K562 (cell line): ENCODE results near the gene ECM2. TPM values are rescaled to one million over a fixed set of nuclear protein-coding genes. Genes with fewer than 3 reads are reported as not detected.

Source experiments
- ATAC-seq: fragments of 200-7000 bp; cut with Tn5 transposase; 3 replicates; pipeline ENCODE4 v1.9.1; 2020; ENCODE audit warnings: moderate library complexity
- BruUV-seq: library from RNA; stranded (reverse); fragments of 400-500 nt; replicated peaks from 2 replicates; lab custom pipeline; 2021; lab: Mats Ljungman, UMichigan
- CTCF ChIA-PET: fragments of 300-600 bp; formaldehyde crosslinking; extraction: SDS; loops from one replicate; lab custom pipeline; 2021; ENCODE audit warnings: low intra/inter-chr PET ratio; lab: Yijun Ruan, JAX
- POLR2A ChIA-PET: fragments of 300-600, 350-650 bp; sonication (Branson Sonifier 250); formaldehyde crosslinking; extraction: SDS; loops from one replicate; lab custom pipeline; 2021; ENCODE audit warnings: antibody characterized with exemption, inconsistent platforms; lab: Yijun Ruan, JAX
- DNase-seq, 4 experiments: peaks; one replicate each; pipeline versions ENCODE4 v3.0.0 to v3.0.0-alpha.2; 2011 to 2018; ENCODE audit warnings: low spot score in 3 of 4, mixed read lengths in 3 of 4; ENCODE audit errors: extremely low read depth in 1 of 4
- FAIRE-seq: peaks from 2 replicates; lab custom pipeline; 2011; peaks lifted over from hg19 to GRCh38; lab: Jason Lieb, UNC
- H2AFZ ChIP-seq: 2 replicates; pipeline ENCODE4 v1.6.0; 2011; ENCODE audit warnings: low read depth, low read length, control low read depth, inconsistent platforms
- H3K27ac ChIP-seq: fragments of 200-600 bp; 3 replicates; pipeline ENCODE4 v1.8.0; 2011; ENCODE audit warnings: low read depth, mild to moderate bottlenecking, control low read depth, inconsistent platforms, low read length, moderate library complexity, mixed read lengths; ENCODE audit errors: extremely low read depth
- H3K27me3 ChIP-seq, 2 experiments: fragments of 300-600 bp in 1 of 2; 2 replicates in 1 of 2; 3 replicates in 1 of 2; pipeline versions ENCODE4 v1.6.0 to v1.8.0; 2011; ENCODE audit warnings: inconsistent platforms in 2 of 2, low read length in 2 of 2, mild to moderate bottlenecking in 1 of 2, mixed read lengths in 1 of 2, moderate library complexity in 1 of 2; ENCODE audit not compliant: control insufficient read depth in 2 of 2, insufficient read depth in 2 of 2
- H3K36me3 ChIP-seq: fragments of 300-600 bp; 3 replicates; pipeline ENCODE4 v1.8.0; 2011; ENCODE audit warnings: mild to moderate bottlenecking, low read length, inconsistent platforms; ENCODE audit not compliant: control insufficient read depth, insufficient read depth
- H3K4me1 ChIP-seq, 2 experiments: fragments of 200-600 bp in 1 of 2; replicated peaks in 1 of 2; 2 replicates in 1 of 2; 3 replicates in 1 of 2; pipeline versions ENCODE4 v1.5.1 to v1.8.0; 2011; ENCODE audit warnings: inconsistent platforms in 2 of 2, low read length in 2 of 2, mild to moderate bottlenecking in 1 of 2, mixed read lengths in 1 of 2, moderate library complexity in 1 of 2; ENCODE audit not compliant: control insufficient read depth in 2 of 2, insufficient read depth in 2 of 2
- H3K4me2 ChIP-seq: 2 replicates; pipeline ENCODE4 v1.6.1; 2011; ENCODE audit warnings: low read length, control low read depth, inconsistent platforms, mixed read lengths; ENCODE audit not compliant: insufficient read depth
- H3K4me3 ChIP-seq: fragments of 200-600 bp; sonication (generic), shearing (Covaris generic); 2 replicates; pipeline ENCODE4 v1.5.1; 2016; ENCODE audit warnings: control low read depth, inconsistent platforms
- H3K79me2 ChIP-seq: fragments of 200-600 bp; 3 replicates; pipeline ENCODE4 v1.8.0; 2011; ENCODE audit warnings: low read length, inconsistent platforms; ENCODE audit not compliant: control insufficient read depth, insufficient read depth
- H3K9ac ChIP-seq, 2 experiments: 2 replicates each; pipeline versions ENCODE4 v1.6.0 to v1.6.1; 2011; ENCODE audit warnings: low read depth in 2 of 2, low read length in 2 of 2, control low read depth in 1 of 2, inconsistent platforms in 1 of 2, mild to moderate bottlenecking in 1 of 2, mixed read lengths in 1 of 2; ENCODE audit not compliant: insufficient read depth in 1 of 2
- H3K9me1 ChIP-seq: one replicate; pipeline ENCODE4 v1.6.0; 2011; ENCODE audit warnings: inconsistent platforms, mild to moderate bottlenecking, low read length, moderate library complexity; ENCODE audit not compliant: control insufficient read depth, insufficient read depth
- H3K9me3 ChIP-seq: replicated peaks from 2 replicates; pipeline ENCODE4 v1.5.1; 2011; ENCODE audit warnings: low read depth, low read length, inconsistent platforms; ENCODE audit not compliant: control insufficient read depth, insufficient read depth
- H4K20me1 ChIP-seq: replicated peaks from 2 replicates; pipeline ENCODE4 v1.6.1; 2011; ENCODE audit warnings: low read length, inconsistent platforms, mixed read lengths; ENCODE audit not compliant: control insufficient read depth, insufficient read depth
- AFF1 ChIP-seq, 2 experiments: fragments of 450-650 bp; IDR thresholded peaks; 2 replicates each; pipeline ENCODE4 v1.6.1; 2018; ENCODE audit warnings: mild to moderate bottlenecking in 2 of 2, low read depth in 1 of 2; ENCODE audit not compliant: partially characterized antibody in 2 of 2
- DIDO1 ChIP-seq: fragments of 450-650 bp; IDR thresholded peaks from 2 replicates; pipeline ENCODE4 v1.6.1; 2016; ENCODE audit warnings: low read depth, missing biosample characterization, missing genetic modification characterization
- KDM1A ChIP-seq, 2 experiments: fragments of 450-650 bp; IDR thresholded peaks; 2 replicates each; pipeline ENCODE4 v1.6.1; 2016; ENCODE audit warnings: mild to moderate bottlenecking in 2 of 2
- ZBTB7A ChIP-seq: IDR thresholded peaks from 2 replicates; pipeline ENCODE4 v1.6.1; 2011; ENCODE audit warnings: low read depth, mild to moderate bottlenecking, low read length, moderate library complexity, borderline replicate concordance; ENCODE audit not compliant: control insufficient read depth
- ZNF609 ChIP-seq: sonication (generic); formaldehyde crosslinking; IDR thresholded peaks from 2 replicates; pipeline ENCODE4 v1.8.1; 2023; ENCODE audit warnings: missing genetic modification reagents, mild to moderate bottlenecking, borderline replicate concordance
- WGBS: fragments of 100-300 bp; shearing (Covaris generic); methylation state at CpG from one replicate; pipeline ENCODE4 v1.1.6; 2016; ENCODE audit warnings: low coverage, mixed read lengths; ENCODE audit not compliant: insufficient coverage; ENCODE audit errors: missing lambda C conversion rate; 5-methylcytosine and 5-hydroxymethylcytosine counted together
- in situ Hi-C: fragments of 300-500 bp; cut with MboI; formaldehyde crosslinking; loops from 4 replicates; pipeline ENCODE4 v1.15.0; 2018; ENCODE audit warnings: inconsistent platforms, mixed read lengths
- intact Hi-C: fragments of 100-400 bp; cut with micrococcal nuclease; formaldehyde crosslinking; loops from 2 replicates; pipeline ENCODE4 v1.14.2; 2022
- polyA plus RNA-seq, 8 experiments: library from polyadenylated mRNA; depleted of rRNA in 4 of 8; stranded (reverse) in 5 of 8; unstranded in 3 of 8; fragments of >200 nt; fragmentation: Nextera tagmentation in 2 of 8; fragmentation: Illumina TruSeq in 1 of 8; extraction: Ambion mirVana in 2 of 8; extraction: Trizol in 1 of 8; gene quantifications; 2 replicates each; pipeline versions ENCODE4 v1.2.1 to v1.2.3, GENCODE V29; 2011 to 2014; ENCODE audit warnings: inconsistent platforms in 1 of 8, missing spikeins in 1 of 8
- total RNA-seq, 7 experiments: library from RNA; depleted of rRNA in 6 of 7; stranded (reverse); fragments of >200 nt in 6 of 7; fragmentation: Illumina TruSeq in 2 of 7; extraction: Trizol in 2 of 7; gene quantifications; 2 replicates each; pipeline versions ENCODE4 v1.2.1 to v1.2.3, GENCODE V29; 2011 to 2021; ENCODE audit warnings: low replicate concordance in 1 of 7

The ECM2 gene
- total and polyA plus RNA-seq, 9 of the 15 experiments (the other 6 are each of a cell fraction or from before 2014, with no cell fraction given) = 0.03 to 0.07 TPM; not detected in 7

DNA sequence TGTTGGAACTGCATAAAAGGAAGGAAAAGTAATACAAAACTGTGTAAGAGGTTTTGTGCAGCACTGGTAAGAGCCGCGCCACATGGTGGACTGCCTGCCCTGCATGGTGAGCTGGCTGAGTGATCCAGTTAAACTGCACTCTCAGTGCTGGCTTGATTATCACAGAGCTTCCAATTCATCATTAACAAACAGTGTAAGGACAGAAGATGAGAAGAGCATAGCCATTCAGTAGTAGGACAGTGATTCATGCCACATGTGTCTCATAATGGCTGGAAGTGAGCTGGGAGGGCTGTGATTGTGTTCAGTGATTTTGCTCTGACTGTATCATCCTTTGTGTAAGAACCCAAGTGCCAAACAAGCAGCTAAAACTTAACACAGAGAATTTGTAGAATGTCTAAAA is 67.6 kb downstream of the ECM2 start:
- ChIA-PET CTCF (no interaction called here), POLR2A (interaction anchor here (1.8 kb wide), 1 partner anchor 8 kb away, joined by 4 read pairs; no protein-coding TSS in a partner anchor)
- H3K4me1 ChIP-seq = peaks cover 0 to 7% of the 10 kb centered on the region in 2 experiments; a peak in 2 of 5 replicates
- no peak overlapping the region for H3K9ac ChIP-seq
- H4K20me1 ChIP-seq = no peaks in the 10 kb centered on the region; the same call in 1 of the 2 replicates
- H3K36me3 ChIP-seq = no peaks in the 10 kb centered on the region
- no peak overlapping the region for H2AFZ ChIP-seq
- no peak for ATAC-seq
- intact Hi-C loops (loop anchor here (10.0 kb wide), 1 partner anchor 333 kb away; no protein-coding TSS in a partner anchor), in situ Hi-C loops (no loop called here)
- no peaks in the 10 kb centered on the region for H3K27me3 ChIP-seq
- H3K27ac ChIP-seq = no peak overlapping the region
- TF ChIP-seq KDM1A (IDR thresholded peaks at IDR 0.05) = peak; percentile 17 to 30; a peak in 1 of 4 replicates
- TF ChIP-seq ZBTB7A = no peak
- no peaks in the 10 kb centered on the region for H3K9me3 ChIP-seq
- 96% methylated on average over 2 of the region's 2 CpGs for WGBS
- no peak for DNase-seq
- no peaks in the 10 kb centered on the region for H3K79me2 ChIP-seq
- no peak overlapping the region for H3K4me3 ChIP-seq
- no TSS peak for BruUV-seq
- H3K4me2 ChIP-seq = no peak overlapping the region
- no peak for FAIRE-seq
- no peaks in the 10 kb centered on the region for H3K9me1 ChIP-seq

- no peaks in the 10 kb centered on the region for H3K9me3 ChIP-seq
- H3K9me1 ChIP-seq = no peaks in the 10 kb centered on the region
- 14% methylated on average over 2 of the region's 2 CpGs for WGBS
- in situ Hi-C loops = no loop called here
- no peak overlapping the region for H2AFZ ChIP-seq
- H3K4me1 ChIP-seq = peaks cover 0 to 7% of the 10 kb centered on the region in 2 experiments; a peak in 2 of 5 replicates
- intact Hi-C loops = loop anchor here (10.0 kb wide), 1 partner anchor 333 kb away; no protein-coding TSS in a partner anchor
- no peak for DNase-seq
- no peak overlapping the region for H3K9ac ChIP-seq
- H3K79me2 ChIP-seq = no peaks in the 10 kb centered on the region
- no peaks in the 10 kb centered on the region for H3K27me3 ChIP-seq
- POLR2A ChIA-PET = interaction anchor here (1.8 kb wide), 1 partner anchor 9 kb away, joined by 4 read pairs; no protein-coding TSS in a partner anchor
- H3K27ac ChIP-seq = no peak overlapping the region
- H3K4me3 ChIP-seq = no peak overlapping the region
- no peaks in the 10 kb centered on the region for H3K36me3 ChIP-seq
- no TSS peak for BruUV-seq
- no peak for ATAC-seq
- FAIRE-seq = no peak
- H4K20me1 ChIP-seq = no peaks in the 10 kb centered on the region; the same call in 1 of the 2 replicates
- H3K4me2 ChIP-seq = no peak overlapping the region
- CTCF ChIA-PET = no interaction called here
- TF ChIP-seq ZNF609 (CRISPR knock-in tag) (no peak), AFF1 (IDR thresholded peaks at IDR 0.05; ENCODE audit: low read depth in 1 of 2, partially characterized antibody in 2 of 2) (no peak), DIDO1 (no peak)
Observed at GRCh38 chr9:92467511-92467910, 68.3 kb downstream of the ECM2 start.
